Muscle of leg (tissue), 11 donors: ENCODE results near the gene NLRC3. TPM values are rescaled to one million over a fixed set of nuclear protein-coding genes. Genes with fewer than 3 reads are reported as not detected.

Experiments used
- DNase-seq: peaks from one replicate; pipeline ENCODE4 v3.0.0; 2013
- H3K27ac ChIP-seq: one replicate; pipeline ENCODE4 v1.5.1; 2013; ENCODE audit warnings: mild to moderate bottlenecking, low read length, control low read depth
- H3K27me3 ChIP-seq: one replicate; pipeline ENCODE4 v1.6.1; 2013; ENCODE audit warnings: low read length; ENCODE audit not compliant: control insufficient read depth, insufficient read depth
- H3K36me3 ChIP-seq: one replicate; pipeline ENCODE4 v1.6.1; 2013; ENCODE audit warnings: low read length; ENCODE audit not compliant: control insufficient read depth, insufficient read depth
- H3K4me1 ChIP-seq: one replicate; pipeline ENCODE4 v1.6.1; 2013; ENCODE audit warnings: low read length; ENCODE audit not compliant: control insufficient read depth, insufficient read depth
- H3K4me3 ChIP-seq: one replicate; pipeline ENCODE4 v1.5.1; 2013; ENCODE audit warnings: low read length, control low read depth
- H3K9me3 ChIP-seq: replicated peaks from 2 replicates; pipeline ENCODE4 v1.6.1; 2013; ENCODE audit warnings: low read depth, low read length; ENCODE audit not compliant: control insufficient read depth
- WGBS: methylation state at CpG from one replicate; pipeline ENCODE4 v1.1.5; 2013; ENCODE audit warnings: missing lambda C conversion rate; ENCODE audit not compliant: insufficient coverage; 5-methylcytosine and 5-hydroxymethylcytosine counted together
- polyA plus RNA-seq, 8 donors: library from polyadenylated mRNA; unstranded; fragments of 120-200 nt; gene quantifications; one replicate each; pipeline versions ENCODE4 v1.2.1 to v1.2.3, GENCODE V29; 2013; ENCODE audit warnings: inconsistent platforms in 1 of 8, low replicate concordance in 1 of 8; ENCODE audit not compliant: insufficient read length in 8 of 8, insufficient read depth in 1 of 8
- total RNA-seq: library from RNA; stranded (reverse); fragments of 120-200 nt; gene quantifications from one replicate; pipeline ENCODE4 v1.2.4, GENCODE V29; 2013

Gene NLRC3
- total and polyA plus RNA-seq, 9 donors, result 0.58 to 1.2 (median 1.00) TPM

DNA sequence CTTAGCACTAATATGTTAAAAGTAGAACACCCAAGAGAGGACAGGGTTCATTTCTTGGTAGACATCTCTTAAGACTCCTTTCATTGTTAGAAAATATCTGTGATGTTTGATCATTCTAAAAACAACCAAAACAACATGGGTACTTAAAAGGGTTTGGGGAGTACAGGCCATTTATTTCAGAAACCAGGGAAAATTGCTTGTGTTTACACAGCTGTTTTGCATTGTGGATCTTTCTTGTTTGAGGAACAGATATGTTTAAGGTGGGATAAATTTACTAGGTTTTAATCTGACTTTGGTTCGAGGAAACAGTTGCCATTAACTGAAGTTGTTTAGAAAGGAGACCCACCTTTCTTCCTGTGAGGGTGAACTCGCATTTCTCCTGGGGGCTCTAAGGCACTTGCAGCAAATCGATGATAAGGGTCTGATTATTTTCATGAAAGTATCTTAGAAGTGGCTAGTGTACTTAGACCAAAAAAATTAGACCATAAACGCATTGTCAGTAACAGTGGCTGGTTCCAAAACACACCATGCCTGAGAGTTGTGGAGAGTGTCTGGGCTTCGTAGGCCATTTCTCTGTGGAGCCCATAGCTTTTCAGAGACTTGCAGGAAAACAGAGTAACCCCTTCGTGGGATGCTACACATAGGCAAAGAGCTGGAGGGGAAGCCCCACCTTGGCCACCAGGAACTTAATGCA lies 58.8 kb downstream of the NLRC3 start:
- H3K4me1 ChIP-seq, result no peaks in the 10 kb centered on the region
- no peak overlapping the region for H3K27ac ChIP-seq
- H3K27me3 ChIP-seq, result no peaks in the 10 kb centered on the region
- peaks cover 68% of the 10 kb centered on the region for H3K36me3 ChIP-seq
- DNase-seq, result no peak
- WGBS, result 69% methylated on average over 6 of the region's 6 CpGs
- H3K4me3 ChIP-seq, result no peak overlapping the region
- no peaks in the 10 kb centered on the region for H3K9me3 ChIP-seq

DNA sequence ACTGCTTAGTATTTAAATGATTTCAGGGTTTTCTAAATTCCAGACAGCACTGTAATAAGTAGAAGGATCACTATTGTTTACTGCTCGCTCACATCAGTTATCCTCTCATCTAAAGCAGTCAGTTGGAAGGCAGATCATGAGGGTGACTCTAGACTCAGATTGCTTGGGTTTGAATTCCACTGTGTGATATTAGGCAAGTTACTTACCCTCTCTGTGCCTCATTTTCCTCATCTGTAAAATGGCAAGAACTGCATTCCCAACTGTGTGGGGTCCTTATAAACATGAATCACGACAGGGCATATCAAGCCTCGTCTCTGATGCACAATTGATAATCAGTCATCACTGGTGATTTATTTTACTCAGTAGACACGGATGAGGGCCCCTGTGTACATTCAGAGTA lies 61.3 kb downstream of the NLRC3 start:
- H3K36me3 ChIP-seq, result peaks cover 76% of the 10 kb centered on the region
- WGBS, result no CpG with 5 or more reads among the region's 4 CpGs

DNA sequence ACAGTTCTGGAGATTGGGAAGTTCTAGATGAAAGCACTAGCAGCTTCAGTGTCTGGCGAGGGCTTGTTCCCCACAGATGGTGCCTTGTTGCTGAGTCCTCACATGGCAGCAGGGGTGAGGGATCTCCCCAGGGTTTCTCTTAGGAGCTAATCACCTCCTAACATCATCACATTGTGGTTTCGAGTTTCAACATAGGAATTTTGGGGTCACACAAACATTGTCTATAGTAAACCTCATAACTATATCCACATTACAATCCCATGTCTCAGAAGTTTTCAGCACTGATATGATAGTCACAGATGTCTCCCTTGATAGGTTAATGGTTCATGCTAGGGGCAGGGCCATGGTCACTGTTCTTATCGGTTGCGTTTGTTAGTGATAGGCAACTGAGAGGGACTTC lies 62.6 kb downstream of the NLRC3 start:
- H3K27me3 ChIP-seq, result no peaks in the 10 kb centered on the region
- H3K9me3 ChIP-seq, result no peaks in the 10 kb centered on the region
- no peak overlapping the region for H3K4me3 ChIP-seq
- H3K36me3 ChIP-seq, result peaks cover 82% of the 10 kb centered on the region
- H3K4me1 ChIP-seq, result no peaks in the 10 kb centered on the region
- WGBS, result 81% methylated on average over 2 of the region's 4 CpGs
- DNase-seq, result no peak
- no peak overlapping the region for H3K27ac ChIP-seq

More for the DNA sequence above, 61.3 kb downstream of the NLRC3 start:
- H3K4me3 ChIP-seq, result no peak overlapping the region
- H3K27ac ChIP-seq, result no peak overlapping the region
- no peaks in the 10 kb centered on the region for H3K9me3 ChIP-seq
- H3K27me3 ChIP-seq, result no peaks in the 10 kb centered on the region
- no peak for DNase-seq
- H3K4me1 ChIP-seq, result no peaks in the 10 kb centered on the region

DNA sequence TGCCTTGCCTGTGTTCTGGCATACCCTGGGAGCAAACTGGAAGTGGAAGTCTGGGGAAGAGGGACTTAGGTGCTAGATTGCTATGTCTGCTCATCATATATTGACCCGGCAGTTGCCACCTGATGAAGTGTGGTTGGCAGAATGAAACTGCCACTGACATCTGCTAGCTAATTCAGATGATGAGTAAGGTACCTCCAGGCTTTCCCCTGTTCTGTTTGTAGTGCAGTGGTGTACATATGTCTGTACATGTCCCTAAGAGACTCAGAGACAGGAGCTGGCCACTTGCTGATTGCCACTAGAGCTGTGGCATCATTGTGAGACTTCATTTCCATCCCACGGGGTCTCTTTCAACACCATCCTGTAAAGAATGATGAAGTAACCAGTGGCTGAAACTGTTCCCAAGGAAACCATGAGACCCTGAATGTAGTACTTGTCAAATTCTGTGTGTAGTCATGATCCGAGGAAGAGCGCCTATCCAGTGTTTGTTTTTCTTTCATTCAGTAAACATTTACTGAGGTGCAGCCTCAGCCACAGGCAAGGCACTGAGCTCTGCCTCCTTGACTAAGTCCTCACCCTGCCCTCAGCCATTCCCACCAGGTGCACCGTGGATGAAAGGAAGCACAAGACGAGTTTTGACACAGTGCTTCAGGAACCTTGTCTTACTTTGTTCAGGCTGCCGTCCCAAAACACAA lies 63.2 kb downstream of the NLRC3 start:
- 89% methylated on average over 5 of the region's 7 CpGs for WGBS
- no peaks in the 10 kb centered on the region for H3K9me3 ChIP-seq
- no peak overlapping the region for H3K27ac ChIP-seq
- no peak for DNase-seq
- no peaks in the 10 kb centered on the region for H3K4me1 ChIP-seq
- no peaks in the 10 kb centered on the region for H3K27me3 ChIP-seq
- no peak overlapping the region for H3K4me3 ChIP-seq
- peaks cover 83% of the 10 kb centered on the region for H3K36me3 ChIP-seq

DNA sequence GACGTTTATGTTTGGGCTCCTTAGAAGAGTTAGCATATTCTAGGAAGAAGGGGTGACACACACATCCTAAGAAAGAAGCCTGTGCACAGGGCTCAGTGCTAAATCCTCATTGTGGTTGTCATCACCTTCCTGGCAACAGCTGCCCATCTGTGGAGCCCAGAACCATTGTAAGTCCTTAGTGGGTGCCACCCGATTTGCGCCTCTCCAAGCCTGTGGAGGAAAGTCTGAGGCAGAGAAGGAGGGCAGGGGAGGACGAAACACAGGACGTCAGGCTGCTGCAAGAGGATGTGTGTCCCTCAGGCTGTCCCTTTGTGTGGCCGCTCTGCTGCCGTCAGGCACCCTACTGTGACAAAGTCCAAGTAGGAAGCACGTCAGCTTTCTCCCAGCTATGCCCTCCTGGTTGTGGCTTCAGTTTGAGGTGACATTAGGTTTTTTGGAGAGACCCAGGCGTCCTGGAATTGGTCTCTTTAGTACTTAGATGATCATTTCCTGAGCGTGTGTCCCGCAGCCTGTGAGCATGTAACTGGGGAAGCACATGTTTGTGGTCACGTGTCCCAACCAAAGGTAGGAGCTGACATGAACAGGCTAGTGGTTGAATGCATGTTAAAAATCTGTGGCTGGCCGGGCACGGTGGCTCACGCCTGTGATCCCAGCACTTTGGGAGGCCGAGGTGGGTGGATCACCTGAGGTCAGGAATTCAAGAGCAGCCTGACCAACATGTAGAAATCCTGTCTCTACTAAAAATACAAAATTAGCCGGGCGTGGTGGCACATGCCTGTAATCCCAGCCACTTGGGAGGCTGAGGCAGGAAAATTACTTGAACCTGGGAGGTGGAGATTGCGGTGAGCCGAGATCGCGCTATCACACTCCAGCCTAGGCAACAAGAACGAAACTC lies 65.7 kb downstream of the NLRC3 start:
- Histone ChIP-seq H3K4me3 (no peak overlapping the region), H3K4me1 (no peaks in the 10 kb centered on the region), H3K9me3 (no peaks in the 10 kb centered on the region), H3K27me3 (no peaks in the 10 kb centered on the region), H3K36me3 (peaks cover 78% of the 10 kb centered on the region), H3K27ac (no peak overlapping the region)
- 91% methylated on average over 15 of the region's 23 CpGs for WGBS
- DNase-seq, result no peak

DNA sequence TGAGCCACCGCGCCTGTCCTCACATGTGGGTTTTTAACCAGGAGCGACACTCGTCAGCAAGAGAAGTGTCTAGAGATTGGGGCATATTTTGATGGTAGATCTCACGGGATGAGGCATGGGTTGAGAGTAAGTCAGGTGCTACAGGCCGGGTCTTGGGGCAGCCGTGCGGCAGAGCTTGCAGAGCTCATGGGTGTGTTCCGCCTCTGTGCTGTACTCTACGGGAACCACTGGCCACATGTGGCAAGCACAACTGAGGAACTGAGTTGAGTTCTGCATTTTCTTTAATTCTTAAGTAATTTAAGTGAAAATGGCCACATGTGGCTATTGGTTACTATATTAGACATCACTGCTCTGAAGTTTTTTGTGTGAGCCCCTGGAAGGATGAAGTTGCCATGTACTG lies 66.8 kb downstream of the NLRC3 start:
- Histone ChIP-seq H3K27ac (no peak overlapping the region), H3K36me3 (peaks cover 80% of the 10 kb centered on the region), H3K4me1 (no peaks in the 10 kb centered on the region), H3K9me3 (no peaks in the 10 kb centered on the region), H3K27me3 (no peaks in the 10 kb centered on the region), H3K4me3 (no peak overlapping the region)
- 98% methylated on average over 9 of the region's 10 CpGs for WGBS
- no peak for DNase-seq

DNA sequence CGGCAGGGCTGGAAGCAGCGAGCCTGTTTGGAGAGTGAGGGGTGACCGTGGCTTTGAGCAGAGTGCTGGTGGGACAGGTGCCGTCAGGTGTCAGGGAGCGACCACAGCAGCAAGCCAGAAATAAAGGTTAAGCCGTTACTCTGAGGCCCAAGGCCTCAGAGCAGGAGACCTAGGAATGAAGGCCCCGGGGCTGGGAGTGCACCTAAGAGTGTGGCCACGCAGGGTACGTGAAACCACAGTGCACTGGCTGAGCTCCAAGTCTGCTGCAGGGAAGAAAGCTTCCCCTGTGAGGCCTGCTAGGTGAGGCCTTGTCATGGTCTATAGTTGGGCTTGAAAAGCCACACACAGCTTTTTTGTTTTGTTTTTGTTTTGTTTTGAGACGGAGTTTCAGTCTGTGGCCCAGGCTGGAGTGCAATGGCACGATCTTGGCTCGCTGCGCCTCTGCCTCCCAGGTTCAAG lies 67.7 kb downstream of the NLRC3 start:
- WGBS, result 83% methylated on average over 9 of the region's 13 CpGs

DNA sequence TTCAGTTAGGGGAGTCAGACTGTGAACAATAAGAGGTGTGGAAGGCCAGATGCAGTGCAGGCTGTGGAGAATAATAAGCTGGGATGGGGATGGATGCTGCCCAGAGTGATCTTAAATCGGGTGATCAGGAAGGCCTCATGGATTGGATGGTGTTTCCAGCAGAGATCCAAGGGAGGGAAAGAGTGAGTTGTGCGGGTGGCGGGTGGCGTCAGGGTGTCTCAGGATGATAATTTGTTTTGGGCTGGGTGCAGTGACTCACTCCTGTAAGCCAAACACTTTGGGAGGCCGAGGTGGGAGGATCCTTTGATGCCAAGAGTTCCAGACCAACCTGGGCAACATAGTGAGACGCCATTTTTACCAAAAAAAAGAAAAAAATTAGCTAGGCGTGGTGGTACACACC lies 68.5 kb downstream of the NLRC3 start:
- Histone ChIP-seq H3K27ac (no peak overlapping the region), H3K4me3 (no peak overlapping the region), H3K36me3 (peaks cover 71% of the 10 kb centered on the region), H3K27me3 (no peaks in the 10 kb centered on the region), H3K9me3 (no peaks in the 10 kb centered on the region), H3K4me1 (no peaks in the 10 kb centered on the region)
- no peak for DNase-seq
- WGBS, result 95% methylated on average over 7 of the region's 7 CpGs

More for the DNA sequence above, 67.7 kb downstream of the NLRC3 start:
- H3K27ac ChIP-seq, result no peak overlapping the region
- no peak for DNase-seq
- no peaks in the 10 kb centered on the region for H3K4me1 ChIP-seq
- no peaks in the 10 kb centered on the region for H3K9me3 ChIP-seq
- H3K36me3 ChIP-seq, result peaks cover 79% of the 10 kb centered on the region
- no peaks in the 10 kb centered on the region for H3K27me3 ChIP-seq
- no peak overlapping the region for H3K4me3 ChIP-seq

DNA sequence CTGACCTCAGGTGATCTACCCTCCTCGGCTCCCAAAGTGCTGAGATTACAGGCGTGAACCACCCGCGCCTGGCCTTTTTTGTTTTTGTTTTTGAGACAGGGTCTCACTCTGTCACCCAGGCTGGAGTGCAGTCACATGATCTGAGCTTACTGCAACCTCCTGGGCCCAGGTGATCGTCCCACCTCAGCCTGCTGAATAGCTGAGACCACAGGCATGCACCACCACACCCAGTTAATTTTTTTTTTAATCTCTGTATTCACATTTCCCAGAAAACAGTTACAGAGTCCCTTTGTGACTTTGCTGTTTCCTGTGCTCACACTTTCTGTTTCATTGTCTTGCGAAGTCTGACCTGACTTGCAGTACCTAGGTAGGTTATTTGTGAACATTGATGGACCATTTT lies 73.7 kb downstream of the NLRC3 start:
- H3K27ac ChIP-seq, result no peak overlapping the region
- peaks cover 11% of the 10 kb centered on the region for H3K4me1 ChIP-seq
- no peak overlapping the region for H3K4me3 ChIP-seq
- H3K27me3 ChIP-seq, result no peaks in the 10 kb centered on the region
- peaks cover 29% of the 10 kb centered on the region for H3K36me3 ChIP-seq
- 84% methylated on average over 5 of the region's 6 CpGs for WGBS
- DNase-seq, result no peak
- no peaks in the 10 kb centered on the region for H3K9me3 ChIP-seq
